K562 (cell line): ENCODE results near the gene SAMD8. TPM values are rescaled to one million over a fixed set of nuclear protein-coding genes. Genes with fewer than 3 reads are reported as not detected.

Experiments
- ATAC-seq: fragments of 200-7000 bp; cut with Tn5 transposase; 3 replicates; pipeline ENCODE4 v1.9.1; 2020; ENCODE audit warnings: moderate library complexity
- BruUV-seq: library from RNA; stranded (reverse); fragments of 400-500 nt; replicated peaks from 2 replicates; lab custom pipeline; 2021; lab: Mats Ljungman, UMichigan
- CTCF ChIA-PET: fragments of 300-600 bp; formaldehyde crosslinking; extraction: SDS; loops from one replicate; lab custom pipeline; 2021; ENCODE audit warnings: low intra/inter-chr PET ratio; lab: Yijun Ruan, JAX
- POLR2A ChIA-PET: fragments of 300-600, 350-650 bp; sonication (Branson Sonifier 250); formaldehyde crosslinking; extraction: SDS; loops from one replicate; lab custom pipeline; 2021; ENCODE audit warnings: antibody characterized with exemption, inconsistent platforms; lab: Yijun Ruan, JAX
- DNase-seq, 4 experiments: peaks; one replicate each; pipeline versions ENCODE4 v3.0.0 to v3.0.0-alpha.2; 2011 to 2018; ENCODE audit warnings: low spot score in 3 of 4, mixed read lengths in 3 of 4; ENCODE audit errors: extremely low read depth in 1 of 4
- FAIRE-seq: peaks from 2 replicates; lab custom pipeline; 2011; peaks lifted over from hg19 to GRCh38; lab: Jason Lieb, UNC
- H2AFZ ChIP-seq: 2 replicates; pipeline ENCODE4 v1.6.0; 2011; ENCODE audit warnings: low read depth, low read length, control low read depth, inconsistent platforms
- H3K27ac ChIP-seq: fragments of 200-600 bp; 3 replicates; pipeline ENCODE4 v1.8.0; 2011; ENCODE audit warnings: low read depth, mild to moderate bottlenecking, control low read depth, inconsistent platforms, low read length, moderate library complexity, mixed read lengths; ENCODE audit errors: extremely low read depth
- H3K27me3 ChIP-seq, 2 experiments: fragments of 300-600 bp in 1 of 2; 2 replicates in 1 of 2; 3 replicates in 1 of 2; pipeline versions ENCODE4 v1.6.0 to v1.8.0; 2011; ENCODE audit warnings: inconsistent platforms in 2 of 2, low read length in 2 of 2, mild to moderate bottlenecking in 1 of 2, mixed read lengths in 1 of 2, moderate library complexity in 1 of 2; ENCODE audit not compliant: control insufficient read depth in 2 of 2, insufficient read depth in 2 of 2
- H3K36me3 ChIP-seq: fragments of 300-600 bp; 3 replicates; pipeline ENCODE4 v1.8.0; 2011; ENCODE audit warnings: mild to moderate bottlenecking, low read length, inconsistent platforms; ENCODE audit not compliant: control insufficient read depth, insufficient read depth
- H3K4me1 ChIP-seq, 2 experiments: fragments of 200-600 bp in 1 of 2; replicated peaks in 1 of 2; 2 replicates in 1 of 2; 3 replicates in 1 of 2; pipeline versions ENCODE4 v1.5.1 to v1.8.0; 2011; ENCODE audit warnings: inconsistent platforms in 2 of 2, low read length in 2 of 2, mild to moderate bottlenecking in 1 of 2, mixed read lengths in 1 of 2, moderate library complexity in 1 of 2; ENCODE audit not compliant: control insufficient read depth in 2 of 2, insufficient read depth in 2 of 2
- H3K4me2 ChIP-seq: 2 replicates; pipeline ENCODE4 v1.6.1; 2011; ENCODE audit warnings: low read length, control low read depth, inconsistent platforms, mixed read lengths; ENCODE audit not compliant: insufficient read depth
- H3K4me3 ChIP-seq: fragments of 200-600 bp; sonication (generic), shearing (Covaris generic); 2 replicates; pipeline ENCODE4 v1.5.1; 2016; ENCODE audit warnings: control low read depth, inconsistent platforms
- H3K79me2 ChIP-seq: fragments of 200-600 bp; 3 replicates; pipeline ENCODE4 v1.8.0; 2011; ENCODE audit warnings: low read length, inconsistent platforms; ENCODE audit not compliant: control insufficient read depth, insufficient read depth
- H3K9ac ChIP-seq, 2 experiments: 2 replicates each; pipeline versions ENCODE4 v1.6.0 to v1.6.1; 2011; ENCODE audit warnings: low read depth in 2 of 2, low read length in 2 of 2, control low read depth in 1 of 2, inconsistent platforms in 1 of 2, mild to moderate bottlenecking in 1 of 2, mixed read lengths in 1 of 2; ENCODE audit not compliant: insufficient read depth in 1 of 2
- H3K9me1 ChIP-seq: one replicate; pipeline ENCODE4 v1.6.0; 2011; ENCODE audit warnings: inconsistent platforms, mild to moderate bottlenecking, low read length, moderate library complexity; ENCODE audit not compliant: control insufficient read depth, insufficient read depth
- H3K9me3 ChIP-seq: replicated peaks from 2 replicates; pipeline ENCODE4 v1.5.1; 2011; ENCODE audit warnings: low read depth, low read length, inconsistent platforms; ENCODE audit not compliant: control insufficient read depth, insufficient read depth
- H4K20me1 ChIP-seq: replicated peaks from 2 replicates; pipeline ENCODE4 v1.6.1; 2011; ENCODE audit warnings: low read length, inconsistent platforms, mixed read lengths; ENCODE audit not compliant: control insufficient read depth, insufficient read depth
- KDM5B ChIP-seq: fragments of 200-600 bp; sonication (generic); IDR thresholded peaks from 2 replicates; pipeline ENCODE4 v1.6.1; 2012; ENCODE audit warnings: low read depth, mild to moderate bottlenecking, moderate library complexity, low read length, control low read depth, inconsistent platforms; ENCODE audit not compliant: insufficient replicate concordance
- MAZ ChIP-seq, 2 experiments: fragments of 450-650 bp in 1 of 2; sonication (generic) in 1 of 2; formaldehyde crosslinking; IDR thresholded peaks in 1 of 2; conservative IDR thresholded peaks in 1 of 2; 2 replicates each; pipeline versions ENCODE4 v1.4.0 to v1.5.0; 2020; ENCODE audit warnings: mild to moderate bottlenecking in 1 of 2, missing genetic modification reagents in 1 of 2
- NCOA1 ChIP-seq: fragments of 450-650 bp; IDR thresholded peaks from 2 replicates; pipeline ENCODE4 v1.6.1; 2016; ENCODE audit warnings: low read depth
- NONO ChIP-seq, 2 experiments: fragments of 200-400 bp in 1 of 2; fragments of 450-650 bp in 1 of 2; formaldehyde crosslinking in 1 of 2; IDR thresholded peaks; 2 replicates each; pipeline ENCODE4 v1.6.1; 2017; ENCODE audit warnings: low read depth in 2 of 2, mild to moderate bottlenecking in 2 of 2, moderate library complexity in 2 of 2, low read length in 1 of 2
- OTX1 ChIP-seq: fragments of 450-650 bp; formaldehyde crosslinking; IDR thresholded peaks from 2 replicates; pipeline ENCODE4 v1.4.0; 2022; ENCODE audit warnings: mild to moderate bottlenecking
- POU5F1 ChIP-seq: fragments of 150-350 bp; IDR thresholded peaks from 2 replicates; pipeline ENCODE4 v1.6.1; 2014; ENCODE audit warnings: borderline replicate concordance, low read length, low read depth, mild to moderate bottlenecking; ENCODE audit not compliant: partially characterized antibody
- SMAD2 ChIP-seq: fragments of 150-350 bp; IDR thresholded peaks from 2 replicates; pipeline ENCODE4 v1.6.1; 2014; ENCODE audit warnings: low read depth, mild to moderate bottlenecking, low read length
- SOX6 ChIP-seq: fragments of 450-650 bp; IDR thresholded peaks from 2 replicates; pipeline ENCODE4 v1.6.1; 2014; ENCODE audit warnings: mild to moderate bottlenecking
- ZBTB8A ChIP-seq: fragments of 450-650 bp; IDR thresholded peaks from 2 replicates; pipeline ENCODE4 v1.6.1; 2018; ENCODE audit warnings: mild to moderate bottlenecking, moderate library complexity; ENCODE audit not compliant: partially characterized antibody
- WGBS: fragments of 100-300 bp; shearing (Covaris generic); methylation state at CpG from one replicate; pipeline ENCODE4 v1.1.6; 2016; ENCODE audit warnings: low coverage, mixed read lengths; ENCODE audit not compliant: insufficient coverage; ENCODE audit errors: missing lambda C conversion rate; 5-methylcytosine and 5-hydroxymethylcytosine counted together
- in situ Hi-C: fragments of 300-500 bp; cut with MboI; formaldehyde crosslinking; loops from 4 replicates; pipeline ENCODE4 v1.15.0; 2018; ENCODE audit warnings: inconsistent platforms, mixed read lengths
- intact Hi-C: fragments of 100-400 bp; cut with micrococcal nuclease; formaldehyde crosslinking; loops from 2 replicates; pipeline ENCODE4 v1.14.2; 2022
- polyA plus RNA-seq, 8 experiments: library from polyadenylated mRNA; depleted of rRNA in 4 of 8; stranded (reverse) in 5 of 8; unstranded in 3 of 8; fragments of >200 nt; fragmentation: Nextera tagmentation in 2 of 8; fragmentation: Illumina TruSeq in 1 of 8; extraction: Ambion mirVana in 2 of 8; extraction: Trizol in 1 of 8; gene quantifications; 2 replicates each; pipeline versions ENCODE4 v1.2.1 to v1.2.3, GENCODE V29; 2011 to 2014; ENCODE audit warnings: inconsistent platforms in 1 of 8, missing spikeins in 1 of 8
- total RNA-seq, 7 experiments: library from RNA; depleted of rRNA in 6 of 7; stranded (reverse); fragments of >200 nt in 6 of 7; fragmentation: Illumina TruSeq in 2 of 7; extraction: Trizol in 2 of 7; gene quantifications; 2 replicates each; pipeline versions ENCODE4 v1.2.1 to v1.2.3, GENCODE V29; 2011 to 2021; ENCODE audit warnings: low replicate concordance in 1 of 7
- TF ChIP-seq, protein P1 (sequence below): sonication (generic); IDR thresholded peaks from 2 replicates; pipeline ENCODE4 v1.6.1; 2016

The SAMD8 gene
- total and polyA plus RNA-seq, 9 of the 15 experiments (the other 6 are each of a cell fraction or from before 2014, with no cell fraction given), result 2.7 to 16.1 (median 6.2) TPM

DNA sequence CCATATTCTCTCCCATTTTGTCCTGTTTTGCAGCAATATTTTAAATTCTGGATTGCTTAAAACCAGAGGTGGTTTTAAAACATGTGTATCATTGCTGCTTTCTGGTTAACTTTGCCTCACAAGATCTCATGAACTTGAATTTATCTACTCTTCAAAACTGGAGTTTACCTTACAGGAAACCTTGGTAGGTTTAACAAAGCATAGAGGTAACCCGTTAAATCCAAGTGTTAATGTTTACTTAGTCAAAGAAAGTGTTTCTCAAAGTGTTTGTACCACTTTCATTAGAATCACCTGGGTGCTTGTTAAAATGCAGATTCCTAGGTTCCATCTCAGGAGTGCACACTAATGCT is 55.1 kb downstream of the SAMD8 start:
- Histone ChIP-seq H3K9me3 (no peaks in the 10 kb centered on the region), H3K36me3 (peaks cover 3% of the 10 kb centered on the region; the same call in 2 of the 3 replicates), H3K4me2 (no peak overlapping the region), H3K4me1 (no peaks in the 10 kb centered on the region; a peak in 1 of 5 replicates), H3K9me1 (no peaks in the 10 kb centered on the region), H3K27ac (peak overlapping the region; percentile 16; the same call in 1 of the 3 replicates), H3K9ac (no peak overlapping the region), H2AFZ (no peak overlapping the region), H3K27me3 (no peaks in the 10 kb centered on the region), H3K79me2 (no peaks in the 10 kb centered on the region), H3K4me3 (no peak overlapping the region), H4K20me1 (no peaks in the 10 kb centered on the region)
- intact Hi-C loops, result no loop called here
- FAIRE-seq, result peak; percentile 11
- no peak for DNase-seq
- ChIA-PET POLR2A (interaction anchor here (0.7 to 1.1 kb wide), 2 partner anchors 24 to 56 kb away, joined by 3 to 4 read pairs; no protein-coding TSS in a partner anchor), CTCF (no interaction called here)
- TF ChIP-seq NONO (IDR thresholded peaks at IDR 0.05; ENCODE audit: low read depth in 2 of 2, low read length in 1 of 2) (no peak), SOX6 (0 out of 2 replicates have a peak, but pooled peaks have one; percentile 6), SMAD2 (no peak), NCOA1 (no peak), POU5F1 (no peak), ZBTB8A (no peak), KDM5B (no peak), MAZ (CRISPR knock-in tag; conservative IDR thresholded peaks at IDR 0.05 in 1 of 2, IDR thresholded peaks at IDR 0.05 in 1 of 2) (no peak), OTX1 (CRISPR knock-in tag) (no peak)
- TF ChIP-seq, protein P1, sequence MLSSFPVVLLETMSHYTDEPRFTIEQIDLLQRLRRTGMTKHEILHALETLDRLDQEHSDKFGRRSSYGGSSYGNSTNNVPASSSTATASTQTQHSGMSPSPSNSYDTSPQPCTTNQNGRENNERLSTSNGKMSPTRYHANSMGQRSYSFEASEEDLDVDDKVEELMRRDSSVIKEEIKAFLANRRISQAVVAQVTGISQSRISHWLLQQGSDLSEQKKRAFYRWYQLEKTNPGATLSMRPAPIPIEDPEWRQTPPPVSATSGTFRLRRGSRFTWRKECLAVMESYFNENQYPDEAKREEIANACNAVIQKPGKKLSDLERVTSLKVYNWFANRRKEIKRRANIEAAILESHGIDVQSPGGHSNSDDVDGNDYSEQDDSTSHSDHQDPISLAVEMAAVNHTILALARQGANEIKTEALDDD, result 0 out of 2 replicates have a peak, but pooled peaks have one; percentile 30
- no TSS peak for BruUV-seq
- 52% methylated on average over 1 of the region's 1 CpG for WGBS
- ATAC-seq, result no peak
- in situ Hi-C loops, result no loop called here
